Stimulated activated CD4-positive, alpha-beta T cell treated with anti-CD3 and anti-CD28 coated beads, Interleukin-12 subunit alpha, Interleukin-12 subunit beta, amount 100 ng/mL, for 24 hours (primary cell): ENCODE results near the gene CDO1.

Source experiments
- DNase-seq, 2 experiments: peaks; one replicate each; pipeline ENCODE4 v3.0.0-alpha.2; 2020; ENCODE audit warnings: low read depth in 2 of 2

The CDO1 gene

GRCh38 chr5:115816226-115817081, at the start of gene CDO1:
Gene CDO1 (minus strand): TSS chr5:115816659. CDS start chr5:115816397, 262 bp downstream.
- no peak for DNase-seq

- DNase-seq, result no peak
Measured at GRCh38 chr5:115859378-115859777, 42.9 kb upstream of the CDO1 start.

GRCh38 chr5:115858396-115858795, 41.9 kb upstream of the CDO1 start:
- no peak for DNase-seq

GRCh38 chr5:115857626-115858349, 41.3 kb upstream of the CDO1 start:
- DNase-seq, result no peak

GRCh38 chr5:115857057-115857479, 40.6 kb upstream of the CDO1 start:
- no peak for DNase-seq

- DNase-seq, result no peak
Measured at GRCh38 chr5:115855959-115856358, 39.5 kb upstream of the CDO1 start.

- DNase-seq, result no peak
Measured at GRCh38 chr5:115854139-115854538, 37.7 kb upstream of the CDO1 start.

GRCh38 chr5:115850744-115851416, 34.4 kb upstream of the CDO1 start:
- DNase-seq, result no peak

- DNase-seq, result no peak
Measured at GRCh38 chr5:115849258-115849798, 32.9 kb upstream of the CDO1 start.

- no peak for DNase-seq
Measured at GRCh38 chr5:115847290-115847689, 30.8 kb upstream of the CDO1 start.

- no peak for DNase-seq
Measured at GRCh38 chr5:115844321-115844817, 27.9 kb upstream of the CDO1 start.

- no peak for DNase-seq
Measured at GRCh38 chr5:115843444-115844130, 27.1 kb upstream of the CDO1 start.

GRCh38 chr5:115842952-115843351, 26.5 kb upstream of the CDO1 start:
- no peak for DNase-seq

GRCh38 chr5:115842089-115842935, 25.9 kb upstream of the CDO1 start:
- no peak for DNase-seq

- peak; percentile 80 to 82 for DNase-seq
Measured at GRCh38 chr5:115841382-115842088, 25.1 kb upstream of the CDO1 start, which contains the start of the genes AP3S1 and ATG12. Gene AP3S1 (plus strand): TSS chr5:115841935. CDS start chr5:115842038, 103 bp downstream. Gene ATG12 (minus strand): TSS chr5:115841565. CDS start chr5:115841552, 13 bp downstream.

- DNase-seq, result no peak
Measured at GRCh38 chr5:115840873-115841272, 24.4 kb upstream of the CDO1 start.

- DNase-seq, result no peak
Measured at GRCh38 chr5:115838885-115839518, 22.5 kb upstream of the CDO1 start.

- DNase-seq, result no peak
Measured at GRCh38 chr5:115835481-115835880, 19.0 kb upstream of the CDO1 start.

- DNase-seq, result no peak
Measured at GRCh38 chr5:115831163-115831768, 14.8 kb upstream of the CDO1 start.
